HCT116 (cell line): ENCODE measurements around the gene DCHS2. TPM values are rescaled to one million over a fixed set of nuclear protein-coding genes. Genes with fewer than 3 reads are reported as not detected.

Source experiments
- ATAC-seq: fragments of 200-7000 bp; cut with Tn5 transposase; 2 replicates; pipeline ENCODE4 v1.9.1; 2020; ENCODE audit warnings: mild to moderate bottlenecking, moderate library complexity
- BruUV-seq: library from RNA; stranded (reverse); fragments of 400-500 nt; replicated peaks from 2 replicates; lab custom pipeline; 2021; lab: Mats Ljungman, UMichigan
- CTCF ChIA-PET: fragments of 300-600 bp; sonication (Branson Sonifier 250); formaldehyde crosslinking; loops from one replicate; lab custom pipeline; 2021; ENCODE audit warnings: antibody characterized with exemption; lab: Charles Lee
- POLR2A ChIA-PET: fragments of 300-600, 350-600 bp; sonication (Branson Sonifier 250); formaldehyde crosslinking; loops from one replicate; lab custom pipeline; 2021; ENCODE audit warnings: antibody characterized with exemption; lab: Charles Lee
- RAD21 ChIA-PET, 2 experiments: fragments of 300-600 bp; sonication (Branson Sonifier 250); formaldehyde crosslinking; loops; one replicate each; lab custom pipeline; 2023; ENCODE audit warnings: low total read pairs in 2 of 2; ENCODE audit not compliant: uncharacterized antibody in 2 of 2, unreplicated experiment in 2 of 2, low non-redundant PET in 1 of 2; lab: Charles Lee
- DNase-seq: peaks from one replicate; pipeline ENCODE4 v3.0.0-alpha.2; 2010; ENCODE audit warnings: low read depth, low spot score
- H2AFZ ChIP-seq: fragments of 200-600 bp; shearing (Covaris generic), sonication (generic); 2 replicates; pipeline ENCODE4 v1.6.1; 2017; ENCODE audit warnings: low read depth, mixed run types, mixed read lengths, antibody characterized with exemption, low read length; ENCODE audit not compliant: poor library complexity, severe bottlenecking
- H3K27ac ChIP-seq: 2 replicates; pipeline ENCODE4 v1.5.1; 2012; ENCODE audit warnings: low read depth, low read length
- H3K27me3 ChIP-seq: fragments of 200-600 bp; sonication (generic); 2 replicates; pipeline ENCODE4 v1.6.1; 2016; ENCODE audit warnings: mixed run types, low read length, mixed read lengths; ENCODE audit not compliant: insufficient read depth
- H3K36me3 ChIP-seq, 2 experiments: fragments of 200-500 bp in 1 of 2; fragments of 200-600 bp in 1 of 2; sonication (Bioruptor generic) in 1 of 2; sonication (generic) in 1 of 2; 2 replicates each; pipeline versions ENCODE4 v1.5.1 to v1.6.1; 2014 to 2016; ENCODE audit warnings: low read length in 2 of 2, inconsistent platforms in 1 of 2, mixed read lengths in 1 of 2, mixed run types in 1 of 2; ENCODE audit not compliant: insufficient read depth in 2 of 2, control insufficient read depth in 1 of 2
- H3K4me1 ChIP-seq, 2 experiments: fragments of 200-600 bp in 1 of 2; sonication (generic) in 1 of 2; 2 replicates each; pipeline versions ENCODE4 v1.5.1 to v1.6.1; 2012 to 2017; ENCODE audit warnings: low read length in 2 of 2, inconsistent platforms in 1 of 2, mild to moderate bottlenecking in 1 of 2, mixed read lengths in 1 of 2, mixed run types in 1 of 2, moderate library complexity in 1 of 2; ENCODE audit not compliant: insufficient read depth in 2 of 2, control insufficient read depth in 1 of 2
- H3K4me2 ChIP-seq: fragments of 200-600 bp; sonication (generic); 2 replicates; pipeline ENCODE4 v1.6.1; 2017; ENCODE audit warnings: mixed run types, low read length, mixed read lengths
- H3K4me3 ChIP-seq, 2 experiments: fragments of 200-600 bp in 1 of 2; sonication (generic) in 1 of 2; replicated peaks in 1 of 2; 2 replicates each; pipeline ENCODE4 v1.5.1; 2011 to 2016; ENCODE audit warnings: low read length in 2 of 2, control low read depth in 1 of 2, low read depth in 1 of 2, mild to moderate bottlenecking in 1 of 2, mixed read lengths in 1 of 2, mixed run types in 1 of 2
- H3K79me2 ChIP-seq: fragments of 200-600 bp; sonication (generic); 2 replicates; pipeline ENCODE4 v1.6.1; 2017; ENCODE audit warnings: mild to moderate bottlenecking, mixed run types, low read length, moderate library complexity, mixed read lengths; ENCODE audit not compliant: insufficient read depth
- H3K9ac ChIP-seq: fragments of 200-600 bp; sonication (generic); 2 replicates; pipeline ENCODE4 v1.6.1; 2016; ENCODE audit warnings: low read length, mixed read lengths
- H3K9me2 ChIP-seq: fragments of 200-600 bp; sonication (generic), shearing (Covaris generic); 2 replicates; pipeline ENCODE4 v1.6.1; 2017; ENCODE audit warnings: mixed run types, mild to moderate bottlenecking, moderate library complexity; ENCODE audit not compliant: insufficient read depth
- H3K9me3 ChIP-seq, 2 experiments: fragments of 200-500 bp in 1 of 2; fragments of 200-600 bp in 1 of 2; sonication (Bioruptor generic) in 1 of 2; sonication (generic) in 1 of 2; 2 replicates each; pipeline ENCODE4 v1.6.1; 2014 to 2017; ENCODE audit warnings: low read length in 2 of 2, mixed read lengths in 2 of 2, inconsistent platforms in 1 of 2, low read depth in 1 of 2, mild to moderate bottlenecking in 1 of 2, mixed run types in 1 of 2, moderate library complexity in 1 of 2; ENCODE audit not compliant: control insufficient read depth in 1 of 2, insufficient read depth in 1 of 2
- H4K20me1 ChIP-seq: fragments of 200-600 bp; sonication (generic), shearing (Covaris generic); 2 replicates; pipeline ENCODE4 v1.6.1; 2017; ENCODE audit warnings: mixed run types, mild to moderate bottlenecking, moderate library complexity; ENCODE audit not compliant: insufficient read depth
- ATF3 ChIP-seq: IDR thresholded peaks from 2 replicates; pipeline ENCODE4 v1.6.1; 2012
- CBX3 ChIP-seq: IDR thresholded peaks from 2 replicates; pipeline ENCODE4 v1.6.1; 2012; ENCODE audit warnings: low read depth
- EGR1 ChIP-seq: IDR thresholded peaks from 2 replicates; pipeline ENCODE4 v1.6.1; 2012; ENCODE audit warnings: low read depth
- ELF1 ChIP-seq: IDR thresholded peaks from 2 replicates; pipeline ENCODE4 v1.6.1; 2012; ENCODE audit warnings: low read depth, borderline replicate concordance
- EZH2phosphoT487 ChIP-seq: fragments of 200-600 bp; IDR thresholded peaks from 2 replicates; pipeline ENCODE4 v1.6.1; 2018; ENCODE audit warnings: antibody characterized with exemption, borderline replicate concordance
- FOSL1 ChIP-seq: IDR thresholded peaks from 2 replicates; pipeline ENCODE4 v1.6.1; 2012; ENCODE audit warnings: low read depth
- POLR2A ChIP-seq: IDR thresholded peaks from 2 replicates; pipeline ENCODE4 v1.7.0; 2011; ENCODE audit warnings: borderline replicate concordance; ENCODE audit not compliant: insufficient read depth, insufficient read length; ENCODE audit errors: extremely low read depth
- SIN3A ChIP-seq: IDR thresholded peaks from 2 replicates; pipeline ENCODE4 v1.6.1; 2012; ENCODE audit warnings: low read depth
- SP1 ChIP-seq: IDR thresholded peaks from 2 replicates; pipeline ENCODE4 v1.6.1; 2012; ENCODE audit warnings: low read depth
- TCF7L2 ChIP-seq: IDR thresholded peaks from 2 replicates; pipeline ENCODE4 v1.7.0; 2011; ENCODE audit warnings: borderline replicate concordance, inconsistent platforms; ENCODE audit not compliant: insufficient read depth, insufficient read length; ENCODE audit errors: extremely low read depth
- YY1 ChIP-seq: IDR thresholded peaks from 2 replicates; pipeline ENCODE4 v1.6.1; 2011; ENCODE audit warnings: low read length, low read depth, moderate library complexity, mild to moderate bottlenecking; ENCODE audit not compliant: insufficient replicate concordance; ENCODE audit errors: extremely low read depth
- ZBTB33 ChIP-seq: IDR thresholded peaks from 2 replicates; pipeline ENCODE4 v1.6.1; 2011; ENCODE audit warnings: mild to moderate bottlenecking, low read length, moderate library complexity; ENCODE audit not compliant: insufficient replicate concordance; ENCODE audit errors: extremely low read depth
- ZFX ChIP-seq: fragments of 450-650 bp; IDR thresholded peaks from 2 replicates; pipeline ENCODE4 v1.6.1; 2017
- intact Hi-C: fragments of 100-400 bp; cut with micrococcal nuclease; formaldehyde crosslinking; loops from 2 replicates; pipeline ENCODE4 v1.10.0; 2022
- total RNA-seq: library from RNA; stranded (reverse); gene quantifications from one replicate; pipeline ENCODE4 v1.2.1, GENCODE V29; 2021; ENCODE audit not compliant: unreplicated experiment

DCHS2 gene
- total RNA-seq, 1 experiment from 2014 or later, result 0.05 TPM

- ATAC-seq (no peak), DNase-seq (no peak)
- H3K27me3 ChIP-seq, result no peaks in the 10 kb centered on the region
- intact Hi-C loops, result no loop called here
- no peaks in the 10 kb centered on the region; the same call in 1 of the 2 replicates for H4K20me1 ChIP-seq
- H3K4me2 ChIP-seq, result no peak overlapping the region
- no peak overlapping the region for H3K4me3 ChIP-seq
- H3K27ac ChIP-seq, result no peak overlapping the region
- no peak overlapping the region for H2AFZ ChIP-seq
- no peaks in the 10 kb centered on the region for H3K4me1 ChIP-seq
- ChIA-PET RAD21 (no interaction called here), POLR2A (no interaction called here), CTCF (no interaction called here)
- H3K79me2 ChIP-seq, result no peaks in the 10 kb centered on the region
- TF ChIP-seq ELF1 (no peak), ZFX (no peak), SIN3A (no peak), ATF3 (no peak), ZBTB33 (no peak), FOSL1 (no peak), CBX3 (no peak), EGR1 (no peak), POLR2A (no peak), YY1 (no peak), SP1 (no peak), TCF7L2 (no peak), EZH2phosphoT487 (no peak)
- H3K9me3 ChIP-seq, result no peaks in the 10 kb centered on the region
- H3K9me2 ChIP-seq, result no peaks in the 10 kb centered on the region
- H3K9ac ChIP-seq, result no peak overlapping the region
- no peaks in the 10 kb centered on the region for H3K36me3 ChIP-seq
- no TSS peak for BruUV-seq
Observed at GRCh38 chr4:154390324-154390723, 101.3 kb downstream of the DCHS2 start.
